GM18868 (cell line): Measurements from ENCODE around the gene ABCA10.
"Not testable (repeated sequence)": the region's sequence is repeated elsewhere in the genome, so short reads cannot be mapped to it uniquely, and the experiment has no call there.

Experiments
- ATAC-seq: cut with Tn5 transposase; IDR thresholded peaks from one replicate; pipeline ENCODE4 v1.9.1; 2021; ENCODE audit warnings: mild to moderate bottlenecking, moderate library complexity; ENCODE audit not compliant: unreplicated experiment

Gene ABCA10

GRCh38 chr17:69228576-69228975 lies at the start of gene ABCA10:
ABCA10 (minus strand) TSS chr17:69228824; CDS start chr17:69225358, 3,466 bp downstream.
- ATAC-seq, result no peak

- not testable (repeated sequence) for ATAC-seq
Observed at GRCh38 chr17:69276279-69276678, 47.7 kb upstream of the ABCA10 start.

- no peak for ATAC-seq
Observed at GRCh38 chr17:69275751-69276150, 47.1 kb upstream of the ABCA10 start.

- ATAC-seq, result no peak
Observed at GRCh38 chr17:69271023-69271422, 42.4 kb upstream of the ABCA10 start.

GRCh38 chr17:69269131-69269998 lies 40.7 kb upstream of the ABCA10 start:
- no peak for ATAC-seq

- no peak for ATAC-seq
Observed at GRCh38 chr17:69268543-69269014, 40.0 kb upstream of the ABCA10 start.

GRCh38 chr17:69267219-69267618 lies 38.6 kb upstream of the ABCA10 start:
- ATAC-seq, result no peak

- no peak for ATAC-seq
Observed at GRCh38 chr17:69265873-69266272, 37.2 kb upstream of the ABCA10 start.

- ATAC-seq, result no peak
Observed at GRCh38 chr17:69254187-69254586, 25.6 kb upstream of the ABCA10 start.

- ATAC-seq, result no peak
Observed at GRCh38 chr17:69250641-69251040, 22.0 kb upstream of the ABCA10 start.

GRCh38 chr17:69246726-69247375 lies 18.2 kb upstream of the ABCA10 start:
- peak; percentile 46 for ATAC-seq

- no peak for ATAC-seq
Observed at GRCh38 chr17:69246202-69246601, 17.6 kb upstream of the ABCA10 start.

GRCh38 chr17:69245617-69246016 lies 17.0 kb upstream of the ABCA10 start:
- ATAC-seq, result no peak

- ATAC-seq, result no peak
Observed at GRCh38 chr17:69239611-69240600, 11.3 kb upstream of the ABCA10 start.

- no peak for ATAC-seq
Observed at GRCh38 chr17:69236946-69237345, 8.3 kb upstream of the ABCA10 start.

GRCh38 chr17:69236464-69236863 lies 7.8 kb upstream of the ABCA10 start:
- no peak for ATAC-seq

- peak; percentile 96 for ATAC-seq
Observed at GRCh38 chr17:69235338-69236058, 6.9 kb upstream of the ABCA10 start.

GRCh38 chr17:69232650-69233049 lies 4.0 kb upstream of the ABCA10 start:
- ATAC-seq, result no peak

- ATAC-seq, result no peak
Observed at GRCh38 chr17:69231521-69231920, 2.9 kb upstream of the ABCA10 start.

GRCh38 chr17:69230939-69231338 lies 2.3 kb upstream of the ABCA10 start:
- no peak for ATAC-seq
